ENCODE measurements around the gene ARID3B. TPM values are rescaled to one million over a fixed set of nuclear protein-coding genes. Genes with fewer than 3 reads are reported as not detected.

ARID3B gene
- total RNA-seq, 1 experiment from 2014 or later = 19.0 TPM

GRCh38 chr15:74616996-74617395 lies 76.0 kb downstream of the ARID3B start:
- no TSS peak for BruUV-seq (replicated peaks)
- Histone ChIP-seq H3K27ac (ENCODE audit: low read length) (no peak overlapping the region), H3K9me2 (replicated peaks; ENCODE audit: low read length) (no peaks in the 10 kb centered on the region), H3K27me3 (ENCODE audit: low read length) (no peaks in the 10 kb centered on the region), H3K4me3 (ENCODE audit: low read length) (peak overlapping the region; percentile 100), H2AFZ (ENCODE audit: low read length) (no peak overlapping the region), H3K4me2 (ENCODE audit: low read length) (peak overlapping the region; percentile 99), H3K36me3 (ENCODE audit: low read depth, low read length) (peaks cover 27% of the 10 kb centered on the region), H3K79me2 (ENCODE audit: low read length) (peaks cover 69% of the 10 kb centered on the region), H4K20me1 (ENCODE audit: low read length) (peaks cover 35% of the 10 kb centered on the region), H3K9me3 (ENCODE audit: low read length) (no peaks in the 10 kb centered on the region), H3K9ac (ENCODE audit: low read length) (peak overlapping the region; percentile 98), H3K4me1 (ENCODE audit: insufficient read depth, low read length) (peaks cover 16% of the 10 kb centered on the region), H3F3A (ENCODE audit: low read length, unreplicated experiment) (no peaks in the 10 kb centered on the region)
- intact Hi-C loops (cut with micrococcal nuclease) = loop anchor here (2.0 to 5.0 kb wide), 2 partner anchors 156 to 245 kb away; partner anchors contain the start of gene UBL7
- CTCF ChIA-PET = interaction anchor here (0.6 kb wide), 1 partner anchor 18 kb away, joined by 4 read pairs; no protein-coding TSS in a partner anchor
- POLR2A ChIA-PET (ENCODE audit: unreplicated experiment) = interaction anchor here (0.6 kb wide), 2 partner anchors 155 to 183 kb away, joined by 5 to 16 read pairs; no protein-coding TSS in a partner anchor
- ATAC-seq (no peak), DNase-seq (no peak)
- no peak for TF ChIP-seq EZH2phosphoT487 (IDR thresholded peaks at IDR 0.05; ENCODE audit: borderline replicate concordance, low read length)
- no peak for TF ChIP-seq EZH2 (IDR thresholded peaks at IDR 0.05; ENCODE audit: low read length, unreplicated experiment)
- TF ChIP-seq CTCF (conservative IDR thresholded peaks at IDR 0.05; ENCODE audit: low read depth, low read length) = no peak

GRCh38 chr15:74618841-74619596 lies 78.0 kb downstream of the ARID3B start:
- DNase-seq (no peak), ATAC-seq (no peak)
- POLR2A ChIA-PET (ENCODE audit: unreplicated experiment) = interaction anchor here (0.6 kb wide), 1 partner anchor 222 kb away, joined by 3 read pairs; no protein-coding TSS in a partner anchor
- Histone ChIP-seq H4K20me1 (ENCODE audit: low read length) (peaks cover 44% of the 10 kb centered on the region), H3K27me3 (ENCODE audit: low read length) (no peaks in the 10 kb centered on the region), H2AFZ (ENCODE audit: low read length) (no peak overlapping the region), H3F3A (ENCODE audit: low read length, unreplicated experiment) (no peaks in the 10 kb centered on the region), H3K4me2 (ENCODE audit: low read length) (no peak overlapping the region), H3K9ac (ENCODE audit: low read length) (no peak overlapping the region), H3K4me3 (ENCODE audit: low read length) (no peak overlapping the region), H3K27ac (ENCODE audit: low read length) (no peak overlapping the region), H3K4me1 (ENCODE audit: insufficient read depth, low read length) (peaks cover 16% of the 10 kb centered on the region), H3K9me3 (ENCODE audit: low read length) (no peaks in the 10 kb centered on the region), H3K9me2 (replicated peaks; ENCODE audit: low read length) (no peaks in the 10 kb centered on the region), H3K79me2 (ENCODE audit: low read length) (peaks cover 76% of the 10 kb centered on the region), H3K36me3 (ENCODE audit: low read depth, low read length) (peaks cover 46% of the 10 kb centered on the region)
- BruUV-seq (replicated peaks) = no TSS peak
- CTCF ChIA-PET = interaction anchor here (0.7 kb wide), 1 partner anchor 246 kb away, joined by 3 read pairs; no protein-coding TSS in a partner anchor
- no peak for TF ChIP-seq EZH2phosphoT487 (IDR thresholded peaks at IDR 0.05; ENCODE audit: borderline replicate concordance, low read length)
- no peak for TF ChIP-seq EZH2 (IDR thresholded peaks at IDR 0.05; ENCODE audit: low read length, unreplicated experiment)
- TF ChIP-seq CTCF (conservative IDR thresholded peaks at IDR 0.05; ENCODE audit: low read depth, low read length) = no peak
- intact Hi-C loops (cut with micrococcal nuclease) = loop anchor here (5.0 kb wide), 1 partner anchor 247 kb away; no protein-coding TSS in a partner anchor
